ENCODE measurements around the gene AK4.

DNA sequence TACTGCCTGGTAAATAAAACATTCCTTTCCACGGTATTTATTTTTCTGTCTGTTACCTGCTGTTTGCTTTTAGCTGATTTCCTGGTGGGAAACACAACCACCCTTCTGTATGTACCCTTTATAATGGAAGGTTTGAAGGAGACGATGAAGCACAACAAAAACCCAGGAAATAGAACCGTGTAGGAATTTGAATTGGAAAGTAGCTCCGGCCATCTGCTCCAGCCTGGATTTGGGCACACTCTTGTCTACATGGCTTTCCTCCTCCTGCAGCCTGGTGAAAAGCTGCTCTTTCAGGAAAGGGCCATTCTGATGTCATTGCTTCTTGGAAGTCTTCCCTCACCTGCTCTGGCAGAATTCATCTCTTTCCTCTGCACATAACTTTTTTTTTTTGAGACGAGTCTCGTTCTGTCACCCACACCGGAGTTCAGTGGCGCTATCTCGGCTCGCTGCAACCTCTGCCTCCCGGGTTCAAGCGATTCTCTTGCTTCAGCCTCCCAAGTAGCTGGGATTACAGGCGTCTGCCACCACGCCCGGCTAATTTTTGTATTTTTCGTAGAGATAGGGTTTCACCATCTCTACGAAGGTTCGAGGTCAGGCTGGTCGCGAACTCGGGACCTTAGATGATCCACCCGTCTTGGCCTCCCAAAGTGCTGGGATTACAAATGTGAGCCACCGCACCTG is 2.7 kb downstream of the AK4 start:
- TF ChIP-seq, protein P1, sequence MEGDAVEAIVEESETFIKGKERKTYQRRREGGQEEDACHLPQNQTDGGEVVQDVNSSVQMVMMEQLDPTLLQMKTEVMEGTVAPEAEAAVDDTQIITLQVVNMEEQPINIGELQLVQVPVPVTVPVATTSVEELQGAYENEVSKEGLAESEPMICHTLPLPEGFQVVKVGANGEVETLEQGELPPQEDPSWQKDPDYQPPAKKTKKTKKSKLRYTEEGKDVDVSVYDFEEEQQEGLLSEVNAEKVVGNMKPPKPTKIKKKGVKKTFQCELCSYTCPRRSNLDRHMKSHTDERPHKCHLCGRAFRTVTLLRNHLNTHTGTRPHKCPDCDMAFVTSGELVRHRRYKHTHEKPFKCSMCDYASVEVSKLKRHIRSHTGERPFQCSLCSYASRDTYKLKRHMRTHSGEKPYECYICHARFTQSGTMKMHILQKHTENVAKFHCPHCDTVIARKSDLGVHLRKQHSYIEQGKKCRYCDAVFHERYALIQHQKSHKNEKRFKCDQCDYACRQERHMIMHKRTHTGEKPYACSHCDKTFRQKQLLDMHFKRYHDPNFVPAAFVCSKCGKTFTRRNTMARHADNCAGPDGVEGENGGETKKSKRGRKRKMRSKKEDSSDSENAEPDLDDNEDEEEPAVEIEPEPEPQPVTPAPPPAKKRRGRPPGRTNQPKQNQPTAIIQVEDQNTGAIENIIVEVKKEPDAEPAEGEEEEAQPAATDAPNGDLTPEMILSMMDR (IDR thresholded peaks at IDR 0.05 in 8 of 11, conservative IDR thresholded peaks at IDR 0.05 in 3 of 11): no peak
- TF ChIP-seq POLR2A (IDR thresholded peaks at IDR 0.05) (no peak), POLR2AphosphoS5 (IDR thresholded peaks at IDR 0.05) (no peak)

Data from spleen (tissue), 7 donors.